Measurements from ENCODE around the gene FFAR3.
"Not testable (repeated sequence)": the region's sequence is repeated elsewhere in the genome, so short reads cannot be mapped to it uniquely, and the experiment has no call there.

FFAR3 gene

GRCh38 chr19:35365303-35365702 lies 7.0 kb downstream of the FFAR3 start:
- no peak for DNase-seq (ENCODE audit: low read depth, low spot score)
- H3K4me3 ChIP-seq (ENCODE audit: low read length), result no peak overlapping the region

GRCh38 chr19:35368378-35368777 lies 10.1 kb downstream of the FFAR3 start:
- no peak for DNase-seq (ENCODE audit: low read depth, low spot score)

GRCh38 chr19:35369522-35369921 lies 11.3 kb downstream of the FFAR3 start:
- no peak for DNase-seq (ENCODE audit: low read depth, low spot score)
- no peak overlapping the region for H3K4me3 ChIP-seq (ENCODE audit: low read length)

More at GRCh38 chr19:35368378-35368777, 10.1 kb downstream of the FFAR3 start:
- H3K4me3 ChIP-seq (ENCODE audit: low read length), result no peak overlapping the region

GRCh38 chr19:35370722-35371121 lies 12.5 kb downstream of the FFAR3 start, which contains the start of gene GPR42:
Gene GPR42 (plus strand): TSS chr19:35371068. CDS start chr19:35371360, 292 bp downstream.
- no peak for DNase-seq (ENCODE audit: low read depth, low spot score)
- H3K4me3 ChIP-seq (ENCODE audit: low read length), result no peak within 1 kb of the TSS

- H3K4me3 ChIP-seq (ENCODE audit: low read length), result no peak overlapping the region
- no peak for DNase-seq (ENCODE audit: low read depth, low spot score)
Observed at GRCh38 chr19:35373492-35373891, 15.2 kb downstream of the FFAR3 start.

- not testable (repeated sequence) for H3K4me3 ChIP-seq (ENCODE audit: low read length); DNase-seq (ENCODE audit: low read depth, low spot score)
Observed at GRCh38 chr19:35374031-35374430, 15.8 kb downstream of the FFAR3 start.

- DNase-seq (ENCODE audit: low read depth, low spot score), result no peak
- no peak overlapping the region for H3K4me3 ChIP-seq (ENCODE audit: low read length)
Observed at GRCh38 chr19:35375505-35376307, 17.4 kb downstream of the FFAR3 start.

- DNase-seq (ENCODE audit: low read depth, low spot score), result no peak
- H3K4me3 ChIP-seq (ENCODE audit: low read length), result no peak overlapping the region
Observed at GRCh38 chr19:35377656-35378055, 19.4 kb downstream of the FFAR3 start.

GRCh38 chr19:35378356-35378755 lies 20.1 kb downstream of the FFAR3 start:
- no peak for DNase-seq (ENCODE audit: low read depth, low spot score)
- H3K4me3 ChIP-seq (ENCODE audit: low read length), result no peak overlapping the region

- not testable (repeated sequence) for DNase-seq (ENCODE audit: low read depth, low spot score)
Observed at GRCh38 chr19:35379545-35379944, 21.3 kb downstream of the FFAR3 start.

GRCh38 chr19:35379992-35380391 lies 21.7 kb downstream of the FFAR3 start:
- H3K4me3 ChIP-seq (ENCODE audit: low read length), result no peak overlapping the region
- no peak for DNase-seq (ENCODE audit: low read depth, low spot score)

More at GRCh38 chr19:35379545-35379944, 21.3 kb downstream of the FFAR3 start:
- not testable (repeated sequence) for H3K4me3 ChIP-seq (ENCODE audit: low read length)

- H3K4me3 ChIP-seq (ENCODE audit: low read length), result no peak overlapping the region
- DNase-seq (ENCODE audit: low read depth, low spot score), result no peak
Observed at GRCh38 chr19:35380450-35381124, 22.3 kb downstream of the FFAR3 start.

- H3K4me3 ChIP-seq (ENCODE audit: low read length), result no peak overlapping the region
- DNase-seq (ENCODE audit: low read depth, low spot score), result no peak
Observed at GRCh38 chr19:35381318-35381717, 23.1 kb downstream of the FFAR3 start.

- DNase-seq (ENCODE audit: low read depth, low spot score), result no peak
- H3K4me3 ChIP-seq (ENCODE audit: low read length), result no peak overlapping the region
Observed at GRCh38 chr19:35381926-35382325, 23.7 kb downstream of the FFAR3 start.

GRCh38 chr19:35383536-35383935 lies 25.3 kb downstream of the FFAR3 start:
- H3K4me3 ChIP-seq (ENCODE audit: low read length), result no peak overlapping the region
- no peak for DNase-seq (ENCODE audit: low read depth, low spot score)

GRCh38 chr19:35388277-35389054 lies 30.2 kb downstream of the FFAR3 start:
- H3K4me3 ChIP-seq (ENCODE audit: low read length), result no peak overlapping the region
- no peak for DNase-seq (ENCODE audit: low read depth, low spot score)

GRCh38 chr19:35389192-35389861 lies 31.1 kb downstream of the FFAR3 start:
- no peak for DNase-seq (ENCODE audit: low read depth, low spot score)
- no peak overlapping the region for H3K4me3 ChIP-seq (ENCODE audit: low read length)

- no peak overlapping the region for H3K4me3 ChIP-seq (ENCODE audit: low read length)
- no peak for DNase-seq (ENCODE audit: low read depth, low spot score)
Observed at GRCh38 chr19:35392742-35393715, 34.8 kb downstream of the FFAR3 start.
